HG02852 (cell line): ENCODE data around the gene SAMD1.

Source experiments
- ATAC-seq: cut with Tn5 transposase; IDR thresholded peaks from one replicate; pipeline ENCODE4 v1.9.1; 2021; ENCODE audit warnings: mild to moderate bottlenecking, moderate library complexity; ENCODE audit not compliant: unreplicated experiment

SAMD1 gene

DNA sequence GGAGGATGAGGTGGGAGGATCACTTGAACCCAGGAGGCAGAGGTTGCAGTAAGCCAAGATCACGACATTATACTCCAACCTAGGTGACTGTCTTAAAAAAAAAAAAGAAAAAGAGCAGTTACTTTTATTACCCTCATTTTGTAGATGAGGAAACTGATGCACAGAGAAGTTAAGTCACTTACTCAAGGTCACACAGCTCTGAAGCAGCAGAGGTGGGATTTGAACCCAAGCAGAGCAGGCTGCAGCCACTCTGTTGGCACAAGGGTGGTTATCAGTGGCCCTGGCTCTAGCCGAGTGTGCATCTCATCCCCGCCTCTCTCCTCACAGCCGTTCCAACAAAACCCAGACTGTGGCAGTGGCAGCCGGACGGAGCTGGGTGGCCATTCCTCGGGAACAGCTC is 51.4 kb downstream of the SAMD1 start:
- ATAC-seq: no peak
